ENCODE measurements around the gene SNUPN. TPM values are rescaled to one million over a fixed set of nuclear protein-coding genes. Genes with fewer than 3 reads are reported as not detected.
A peak's percentile ranks its signal among the peaks of the same experiment; 100 is the strongest.

The SNUPN gene
- total RNA-seq, 1 experiment from 2014 or later: 12.5 TPM

DNA sequence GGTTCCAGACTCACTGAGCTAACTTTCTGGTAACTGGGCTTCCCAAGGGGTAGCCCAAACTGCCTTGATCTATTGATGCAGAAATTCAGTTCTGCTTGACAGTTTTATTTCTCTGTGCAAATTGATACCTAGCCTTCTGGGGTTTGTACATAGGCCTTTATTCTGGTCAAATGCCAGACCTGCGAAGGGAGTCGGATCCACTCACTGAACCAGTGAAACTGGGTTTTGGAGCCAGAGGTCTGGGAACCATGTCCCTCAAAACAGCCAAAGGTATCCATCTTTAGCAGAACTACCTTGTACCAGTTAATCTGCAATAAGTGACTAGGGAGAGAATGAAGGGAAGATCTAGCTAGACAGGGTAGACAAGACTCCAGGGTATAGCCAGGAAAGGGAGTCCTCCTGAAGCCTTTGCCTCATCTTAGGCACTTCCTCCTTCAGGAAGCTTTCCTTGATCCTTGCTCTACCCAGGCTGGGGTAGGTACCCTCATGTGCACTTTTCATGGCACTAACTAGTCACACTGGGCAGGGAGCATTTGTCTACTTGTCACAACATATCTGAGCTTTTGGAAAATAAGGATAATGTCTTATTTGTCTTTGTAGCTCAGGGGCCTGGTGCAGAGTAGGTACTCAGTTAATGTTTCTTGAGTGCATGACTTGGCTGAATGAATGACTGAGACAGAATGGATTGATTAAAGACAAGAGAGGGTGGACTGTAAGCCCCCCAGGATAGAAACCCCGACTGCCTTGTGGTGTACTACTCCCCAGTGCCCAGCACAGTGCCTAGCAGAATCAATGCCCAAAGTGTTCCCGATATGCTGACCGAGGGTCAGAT, 20.8 kb upstream of the SNUPN start:
- peaks cover 14% of the 10 kb centered on the region for H3K36me3 Mint-ChIP-seq (ENCODE audit: insufficient read depth, unreplicated experiment)
- H3K4me1 Mint-ChIP-seq (ENCODE audit: low read depth, unreplicated experiment): peaks cover 13% of the 10 kb centered on the region
- H3K27me3 Mint-ChIP-seq (ENCODE audit: insufficient read depth, unreplicated experiment): no peaks in the 10 kb centered on the region
- peak overlapping the region; percentile 75 for H3K4me3 Mint-ChIP-seq (ENCODE audit: unreplicated experiment)
- DNase-seq: no peak
- Histone ChIP-seq H3K27me3 (replicated peaks; ENCODE audit: control insufficient read depth, insufficient read depth, low read length) (no peaks in the 10 kb centered on the region), H3K4me3 (ENCODE audit: low read depth, low read length) (peak overlapping the region; percentile 66), H3K36me3 (ENCODE audit: control insufficient read depth, insufficient read depth, low read length) (peaks cover 1% of the 10 kb centered on the region; the same call in 1 of the 2 replicates), H3K9me3 (no peaks in the 10 kb centered on the region), H3K4me1 (peaks cover 33% of the 10 kb centered on the region)
- ChIA-PET CTCF (interaction anchor here (0.5 to 2.4 kb wide), 4 partner anchors 15 to 278 kb away, joined by 5 to 18 read pairs (median 13); partner anchors contain the start of gene MAN2C1), POLR2A (interaction anchor here (0.5 to 1.5 kb wide), 4 partner anchors 26 to 1635 kb away, joined by 3 to 10 read pairs (median 4); partner anchors contain the start of gene SIN3A)
- H3K27ac Mint-ChIP-seq (ENCODE audit: unreplicated experiment): peak overlapping the region; percentile 40
- TF ChIP-seq, protein P1, sequence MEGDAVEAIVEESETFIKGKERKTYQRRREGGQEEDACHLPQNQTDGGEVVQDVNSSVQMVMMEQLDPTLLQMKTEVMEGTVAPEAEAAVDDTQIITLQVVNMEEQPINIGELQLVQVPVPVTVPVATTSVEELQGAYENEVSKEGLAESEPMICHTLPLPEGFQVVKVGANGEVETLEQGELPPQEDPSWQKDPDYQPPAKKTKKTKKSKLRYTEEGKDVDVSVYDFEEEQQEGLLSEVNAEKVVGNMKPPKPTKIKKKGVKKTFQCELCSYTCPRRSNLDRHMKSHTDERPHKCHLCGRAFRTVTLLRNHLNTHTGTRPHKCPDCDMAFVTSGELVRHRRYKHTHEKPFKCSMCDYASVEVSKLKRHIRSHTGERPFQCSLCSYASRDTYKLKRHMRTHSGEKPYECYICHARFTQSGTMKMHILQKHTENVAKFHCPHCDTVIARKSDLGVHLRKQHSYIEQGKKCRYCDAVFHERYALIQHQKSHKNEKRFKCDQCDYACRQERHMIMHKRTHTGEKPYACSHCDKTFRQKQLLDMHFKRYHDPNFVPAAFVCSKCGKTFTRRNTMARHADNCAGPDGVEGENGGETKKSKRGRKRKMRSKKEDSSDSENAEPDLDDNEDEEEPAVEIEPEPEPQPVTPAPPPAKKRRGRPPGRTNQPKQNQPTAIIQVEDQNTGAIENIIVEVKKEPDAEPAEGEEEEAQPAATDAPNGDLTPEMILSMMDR (IDR thresholded peaks at IDR 0.05; ENCODE audit: insufficient read depth in 1 of 2, low read depth in 1 of 2, low read length in 1 of 2, severe bottlenecking in 1 of 2, unreplicated experiment in 1 of 2): no peak
- no peaks in the 10 kb centered on the region for H3K9me3 Mint-ChIP-seq (ENCODE audit: unreplicated experiment)
- no TSS peak for BruUV-seq (replicated peaks)
- intact Hi-C loops (cut with micrococcal nuclease; ENCODE audit: unreplicated experiment): no loop called here

DNA sequence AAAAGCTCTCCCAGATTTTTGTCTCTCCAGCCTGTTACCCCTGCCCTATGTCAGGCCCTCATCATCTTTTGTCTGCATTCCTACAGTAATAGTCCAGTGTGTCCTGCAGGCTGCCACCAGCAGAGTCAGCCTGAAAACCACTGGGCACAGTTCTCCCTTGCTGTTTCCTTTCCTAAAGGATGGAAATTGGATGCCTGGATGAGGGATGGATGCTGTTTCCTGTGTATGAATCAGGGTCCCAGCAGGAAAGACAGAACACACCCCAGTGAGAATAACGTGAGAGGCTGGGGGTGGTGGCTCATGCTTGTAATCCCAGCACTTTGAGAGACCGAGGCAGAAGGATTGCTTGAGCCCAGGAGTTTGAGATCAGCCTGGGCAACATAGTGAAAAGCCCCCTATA, 18.9 kb upstream of the SNUPN start:
- intact Hi-C loops (cut with micrococcal nuclease; ENCODE audit: unreplicated experiment): loop anchor here (5.0 kb wide), 1 partner anchor 67 kb away; the partner anchor contains the start of gene PTPN9
- H3K4me1 Mint-ChIP-seq (ENCODE audit: low read depth, unreplicated experiment): peaks cover 7% of the 10 kb centered on the region
- no peaks in the 10 kb centered on the region for H3K36me3 ChIP-seq (ENCODE audit: control insufficient read depth, insufficient read depth, low read length)
- peaks cover 12% of the 10 kb centered on the region for H3K36me3 Mint-ChIP-seq (ENCODE audit: insufficient read depth, unreplicated experiment)
- no TSS peak for BruUV-seq (replicated peaks)
- TF ChIP-seq, protein P1 (IDR thresholded peaks at IDR 0.05; ENCODE audit: insufficient read depth in 1 of 2, low read depth in 1 of 2, low read length in 1 of 2, severe bottlenecking in 1 of 2, unreplicated experiment in 1 of 2): no peak
- H3K4me3 Mint-ChIP-seq (ENCODE audit: unreplicated experiment): no peak overlapping the region
- H3K9me3 ChIP-seq: no peaks in the 10 kb centered on the region
- peaks cover 19% of the 10 kb centered on the region for H3K4me1 ChIP-seq
- no peaks in the 10 kb centered on the region for H3K9me3 Mint-ChIP-seq (ENCODE audit: unreplicated experiment)
- H3K27me3 Mint-ChIP-seq (ENCODE audit: insufficient read depth, unreplicated experiment): no peaks in the 10 kb centered on the region
- no peak for DNase-seq
- CTCF ChIA-PET: no interaction called here
- POLR2A ChIA-PET: no interaction called here
- H3K27ac Mint-ChIP-seq (ENCODE audit: unreplicated experiment): no peak overlapping the region
- H3K4me3 ChIP-seq (ENCODE audit: low read depth, low read length): no peak overlapping the region
- H3K27me3 ChIP-seq (replicated peaks; ENCODE audit: control insufficient read depth, insufficient read depth, low read length): no peaks in the 10 kb centered on the region

DNA sequence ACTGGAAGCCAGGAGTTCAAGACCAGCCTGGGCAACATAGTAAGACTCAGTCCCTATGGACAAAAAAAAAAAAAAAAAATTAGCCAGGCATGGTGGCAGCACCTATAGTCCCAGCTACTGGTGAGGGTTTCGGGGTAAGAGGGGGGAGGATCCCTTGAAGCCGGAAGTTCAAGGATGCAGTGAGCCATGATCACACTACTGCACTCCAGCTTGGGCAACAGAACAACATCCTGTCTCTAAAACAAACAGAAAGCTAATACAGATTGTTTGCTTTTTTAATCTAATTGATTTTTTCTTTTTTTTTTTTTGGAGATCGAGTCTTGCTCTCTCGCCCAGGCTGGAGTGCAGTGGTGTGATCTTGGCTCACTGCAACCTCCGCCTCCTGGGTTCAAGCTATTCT, 16.1 kb upstream of the SNUPN start:
- Histone ChIP-seq H3K4me1 (peaks cover 14% of the 10 kb centered on the region; the same call in 1 of the 2 replicates), H3K9me3 (no peaks in the 10 kb centered on the region), H3K36me3 (ENCODE audit: control insufficient read depth, insufficient read depth, low read length) (no peaks in the 10 kb centered on the region), H3K27me3 (replicated peaks; ENCODE audit: control insufficient read depth, insufficient read depth, low read length) (no peaks in the 10 kb centered on the region), H3K4me3 (ENCODE audit: low read depth, low read length) (no peak overlapping the region)
- DNase-seq: no peak
- CTCF ChIA-PET: interaction anchor here (0.8 kb wide), 1 partner anchor 16 kb away, joined by 4 read pairs; the partner anchor contains the start of gene SNUPN
- no peaks in the 10 kb centered on the region for H3K9me3 Mint-ChIP-seq (ENCODE audit: unreplicated experiment)
- BruUV-seq (replicated peaks): no TSS peak
- intact Hi-C loops (cut with micrococcal nuclease; ENCODE audit: unreplicated experiment): loop anchor here (1.0 to 5.0 kb wide), 4 partner anchors 64 to 273 kb away; partner anchors contain the start of genes MAN2C1 and PTPN9
- TF ChIP-seq, protein P1 (IDR thresholded peaks at IDR 0.05; ENCODE audit: insufficient read depth in 1 of 2, low read depth in 1 of 2, low read length in 1 of 2, severe bottlenecking in 1 of 2, unreplicated experiment in 1 of 2): no peak
- POLR2A ChIA-PET: no interaction called here
- H3K27me3 Mint-ChIP-seq (ENCODE audit: insufficient read depth, unreplicated experiment): no peaks in the 10 kb centered on the region
- no peak overlapping the region for H3K4me3 Mint-ChIP-seq (ENCODE audit: unreplicated experiment)
- peaks cover 7% of the 10 kb centered on the region for H3K4me1 Mint-ChIP-seq (ENCODE audit: low read depth, unreplicated experiment)
- peaks cover 16% of the 10 kb centered on the region for H3K36me3 Mint-ChIP-seq (ENCODE audit: insufficient read depth, unreplicated experiment)
- H3K27ac Mint-ChIP-seq (ENCODE audit: unreplicated experiment): no peak overlapping the region

Measured in Caco-2 (cell line).